Kidney epithelial cell (primary cell): ENCODE measurements around the gene SLC4A11. TPM values are rescaled to one million over a fixed set of nuclear protein-coding genes. Genes with fewer than 3 reads are reported as not detected.

Experiments
- DNase-seq: peaks from one replicate; pipeline ENCODE4 v3.0.0-alpha.2; 2010; ENCODE audit warnings: low read depth
- H3K27me3 ChIP-seq: 2 replicates; pipeline ENCODE4 v1.6.0; 2011; ENCODE audit warnings: low read length; ENCODE audit not compliant: control insufficient read depth, insufficient read depth
- H3K36me3 ChIP-seq: 2 replicates; pipeline ENCODE4 v1.5.1; 2011; ENCODE audit warnings: low read length; ENCODE audit not compliant: control insufficient read depth, insufficient read depth
- H3K4me3 ChIP-seq: 2 replicates; pipeline ENCODE4 v1.5.1; 2011; ENCODE audit warnings: low read depth, mild to moderate bottlenecking, control low read depth, low read length
- CTCF ChIP-seq: IDR thresholded peaks from 2 replicates; pipeline ENCODE4 v1.5.1; 2011; ENCODE audit warnings: mild to moderate bottlenecking, moderate library complexity, low read length, control low read depth, inconsistent platforms; ENCODE audit not compliant: insufficient read depth, poor library complexity, severe bottlenecking
- total RNA-seq: library from RNA; depleted of rRNA; stranded (reverse); fragments of >200 nt; gene quantifications from 2 replicates; pipeline ENCODE4 v1.2.3, GENCODE V29; 2015

The SLC4A11 gene
- total RNA-seq, 1 donor from 2014 or later, result 8.5 TPM

- DNase-seq, result no peak
- Histone ChIP-seq H3K4me3 (no peak overlapping the region), H3K27me3 (no peaks in the 10 kb centered on the region), H3K36me3 (no peaks in the 10 kb centered on the region)
- TF ChIP-seq CTCF, result no peak
These were observed 58.7 kb downstream of the SLC4A11 start for GRCh38 chr20:3180319-3180718.

- no peak overlapping the region for H3K4me3 ChIP-seq
- no peak for TF ChIP-seq CTCF
- DNase-seq, result no peak
These were observed 61.1 kb downstream of the SLC4A11 start for GRCh38 chr20:3177746-3178485.

More at GRCh38 chr20:3177746-3178485, 61.1 kb downstream of the SLC4A11 start:
- no peaks in the 10 kb centered on the region for H3K27me3 ChIP-seq
- H3K36me3 ChIP-seq, result no peaks in the 10 kb centered on the region

Other genes with a start within 250 kb of the SLC4A11 start
- 0.27 TPM in 1 of 2 replicates, not detected in the other for gene GNRH2, start 195.6 kb downstream of the SLC4A11 start, total RNA-seq
- 70.4 and 80.8 TPM in 2 replicates for gene MRPS26, start 193.1 kb downstream of the SLC4A11 start, total RNA-seq
- gene OXT, start 167.6 kb downstream of the SLC4A11 start, total RNA-seq, result not detected in 2 replicates
- not detected in 2 replicates for gene AVP, start 154.5 kb downstream of the SLC4A11 start, total RNA-seq
- gene FASTKD5, start 79.3 kb downstream of the SLC4A11 start, total RNA-seq, result 13.4 and 14.3 TPM in 2 replicates
- 5.1 and 5.6 TPM in 2 replicates for gene UBOX5, start 79.3 kb downstream of the SLC4A11 start, total RNA-seq
- 10.4 and 11.3 TPM in 2 replicates for gene LZTS3, start 65.6 kb downstream of the SLC4A11 start, total RNA-seq
- gene DDRGK1, start 34.5 kb downstream of the SLC4A11 start, total RNA-seq, result 89.8 and 108 TPM in 2 replicates
- 71.2 and 80.5 TPM in 2 replicates for gene ITPA, start 29.7 kb downstream of the SLC4A11 start, total RNA-seq
- gene DNAAF9, start 168.5 kb upstream of the SLC4A11 start, total RNA-seq, result 11.8 and 12.6 TPM in 2 replicates
- gene ATRN, start 231.8 kb upstream of the SLC4A11 start, total RNA-seq, result 26.8 and 30.6 TPM in 2 replicates